ENCODE results near the gene DCAF5.
"Not testable (repeated sequence)": the region's sequence is repeated elsewhere in the genome, so short reads cannot be mapped to it uniquely, and the experiment has no call there.

Gene DCAF5

GRCh38 chr14:69096781-69097475 lies 56.0 kb downstream of the DCAF5 start:
- no peak for DNase-seq

GRCh38 chr14:69096246-69096645 lies 56.7 kb downstream of the DCAF5 start:
- no peak for DNase-seq

- DNase-seq, result no peak
Observed at GRCh38 chr14:69094481-69094880, 58.4 kb downstream of the DCAF5 start.

GRCh38 chr14:69093631-69094421 lies 59.1 kb downstream of the DCAF5 start:
- DNase-seq, result peak; percentile 4 to 43

- no peak for DNase-seq
Observed at GRCh38 chr14:69092840-69093422, 60.0 kb downstream of the DCAF5 start.

- no peak for DNase-seq
Observed at GRCh38 chr14:69091695-69092094, 61.2 kb downstream of the DCAF5 start.

- DNase-seq, result no peak
Observed at GRCh38 chr14:69091006-69091405, 61.9 kb downstream of the DCAF5 start.

- DNase-seq, result peak; percentile 26 to 33
Observed at GRCh38 chr14:69090187-69090789, 62.6 kb downstream of the DCAF5 start.

GRCh38 chr14:69089046-69089445 lies 63.9 kb downstream of the DCAF5 start:
- no peak for DNase-seq

GRCh38 chr14:69088586-69088985 lies 64.3 kb downstream of the DCAF5 start:
- DNase-seq, result no peak

GRCh38 chr14:69087061-69087461 lies 65.9 kb downstream of the DCAF5 start:
- no peak for DNase-seq

GRCh38 chr14:69086537-69086936 lies 66.4 kb downstream of the DCAF5 start:
- DNase-seq, result no peak

GRCh38 chr14:69084023-69084422 lies 68.9 kb downstream of the DCAF5 start:
- DNase-seq, result no peak

- no peak for DNase-seq
Observed at GRCh38 chr14:69083181-69083580, 69.7 kb downstream of the DCAF5 start.

- no peak for DNase-seq
Observed at GRCh38 chr14:69081271-69081670, 71.6 kb downstream of the DCAF5 start.

GRCh38 chr14:69079747-69080146 lies 73.2 kb downstream of the DCAF5 start:
- no peak for DNase-seq

GRCh38 chr14:69079188-69079742 lies 73.7 kb downstream of the DCAF5 start:
- no peak for DNase-seq

- DNase-seq, result no peak
Observed at GRCh38 chr14:69077841-69078240, 75.1 kb downstream of the DCAF5 start.

GRCh38 chr14:69077185-69077584 lies 75.7 kb downstream of the DCAF5 start:
- not testable (repeated sequence) for DNase-seq

- DNase-seq, result no peak
Observed at GRCh38 chr14:69076341-69076740, 76.6 kb downstream of the DCAF5 start.

- no peak for DNase-seq
Observed at GRCh38 chr14:69073915-69074314, 79.0 kb downstream of the DCAF5 start.

- DNase-seq, result no peak
Observed at GRCh38 chr14:69073429-69073828, 79.5 kb downstream of the DCAF5 start.

- DNase-seq, result no peak
Observed at GRCh38 chr14:69072584-69072983, 80.3 kb downstream of the DCAF5 start.

Data from NCI-H2081 (cell line).